ENCODE measurements around the gene CD320.
"Not testable (repeated sequence)": the region's sequence is repeated elsewhere in the genome, so short reads cannot be mapped to it uniquely, and the experiment has no call there.

The CD320 gene

GRCh38 chr19:8304841-8305621 is 3.1 kb downstream of the CD320 start:
- H3K4me3 ChIP-seq (ENCODE audit: low read depth, low read length): no peak overlapping the region
- no peak for TF ChIP-seq CTCF (IDR thresholded peaks at IDR 0.05; ENCODE audit: insufficient read depth, low read length, missing control alignments)
- ChIA-PET CTCF (interaction anchor here (0.7 kb wide), 1 partner anchor 73 kb away, joined by 3 read pairs; no protein-coding TSS in a partner anchor), POLR2A (interaction anchor here (1.1 kb wide), 1 partner anchor 16 kb away, joined by 3 read pairs; no protein-coding TSS in a partner anchor)
- no peak for DNase-seq (ENCODE audit: low read depth, low spot score)

- ChIA-PET CTCF (interaction anchor here (0.6 to 1.3 kb wide), 3 partner anchors 51 to 307 kb away, joined by 3 to 4 read pairs (median 4); no protein-coding TSS in a partner anchor), POLR2A (no interaction called here)
- no peak for TF ChIP-seq CTCF (IDR thresholded peaks at IDR 0.05; ENCODE audit: insufficient read depth, low read length, missing control alignments)
- no peak overlapping the region for H3K4me3 ChIP-seq (ENCODE audit: low read depth, low read length)
- no peak for DNase-seq (ENCODE audit: low read depth, low spot score)
Measured at GRCh38 chr19:8302734-8303133, 5.4 kb downstream of the CD320 start.

- CTCF ChIA-PET: interaction anchor here (0.6 to 1.3 kb wide), 3 partner anchors 52 to 306 kb away, joined by 3 to 4 read pairs (median 4); no protein-coding TSS in a partner anchor
Measured at GRCh38 chr19:8302357-8302691, 5.8 kb downstream of the CD320 start.

GRCh38 chr19:8291337-8291736 is 16.8 kb downstream of the CD320 start:
- DNase-seq (ENCODE audit: low read depth, low spot score); CTCF ChIA-PET; H3K4me3 ChIP-seq (ENCODE audit: low read depth, low read length); POLR2A ChIA-PET: not testable (repeated sequence)

More at GRCh38 chr19:8302357-8302691, 5.8 kb downstream of the CD320 start:
- POLR2A ChIA-PET: no interaction called here
- no peak for DNase-seq (ENCODE audit: low read depth, low spot score)
- TF ChIP-seq CTCF (IDR thresholded peaks at IDR 0.05; ENCODE audit: insufficient read depth, low read length, missing control alignments): no peak
- no peak overlapping the region for H3K4me3 ChIP-seq (ENCODE audit: low read depth, low read length)

- POLR2A ChIA-PET; DNase-seq (ENCODE audit: low read depth, low spot score); CTCF ChIA-PET; H3K4me3 ChIP-seq (ENCODE audit: low read depth, low read length): not testable (repeated sequence)
Measured at GRCh38 chr19:8276508-8276907, 31.6 kb downstream of the CD320 start.

GRCh38 chr19:8269724-8270123 is 38.4 kb downstream of the CD320 start:
- no peak overlapping the region for H3K4me3 ChIP-seq (ENCODE audit: low read depth, low read length)
- ChIA-PET CTCF (interaction anchor here (0.7 to 1.9 kb wide), 11 partner anchors 9 to 372 kb away, joined by 3 to 7 read pairs (median 4); no protein-coding TSS in a partner anchor), POLR2A (no interaction called here)
- TF ChIP-seq CTCF (IDR thresholded peaks at IDR 0.05; ENCODE audit: insufficient read depth, low read length, missing control alignments): no peak
- no peak for DNase-seq (ENCODE audit: low read depth, low spot score)

- DNase-seq (ENCODE audit: low read depth, low spot score): no peak
- no peak overlapping the region for H3K4me3 ChIP-seq (ENCODE audit: low read depth, low read length)
- TF ChIP-seq CTCF (IDR thresholded peaks at IDR 0.05; ENCODE audit: insufficient read depth, low read length, missing control alignments): no peak
- ChIA-PET CTCF (no interaction called here), POLR2A (no interaction called here)
Measured at GRCh38 chr19:8265872-8266271, 42.3 kb downstream of the CD320 start.

GRCh38 chr19:8264248-8264647 is 43.9 kb downstream of the CD320 start:
- ChIA-PET CTCF (interaction anchor here (1.2 to 1.3 kb wide), 2 partner anchors 11 to 21 kb away, joined by 3 to 4 read pairs; no protein-coding TSS in a partner anchor), POLR2A (interaction anchor here (0.6 kb wide), 1 partner anchor 332 kb away, joined by 4 read pairs; no protein-coding TSS in a partner anchor)
- H3K4me3 ChIP-seq (ENCODE audit: low read depth, low read length); DNase-seq (ENCODE audit: low read depth, low spot score): not testable (repeated sequence)
